ENCODE measurements around the gene TINCR.

DNA sequence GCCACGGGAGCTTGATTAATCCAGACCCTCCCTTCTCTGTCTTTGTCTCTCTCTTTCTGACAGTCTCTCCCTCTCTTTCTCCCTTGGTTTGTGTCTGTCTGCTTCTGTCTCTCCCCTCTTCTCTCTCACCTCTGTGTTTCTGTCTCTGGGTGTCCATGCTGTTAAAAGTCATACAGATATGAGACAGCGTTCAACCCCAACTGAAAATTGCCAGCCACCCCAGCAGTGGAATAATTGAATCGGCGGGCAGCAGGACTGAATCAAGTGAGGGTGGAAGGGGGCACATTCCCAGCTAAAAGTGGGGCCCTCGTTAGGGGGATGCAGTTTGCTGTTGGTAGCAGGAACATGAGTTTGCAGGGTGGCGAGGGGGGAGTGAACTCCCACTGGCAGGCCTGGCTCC, 43.7 kb downstream of the TINCR start:
- no peak for TF ChIP-seq RARB (CRISPR knock-in tag; IDR thresholded peaks at IDR 0.05)
- no peak for TF ChIP-seq ARNTL (CRISPR knock-in tag; IDR thresholded peaks at IDR 0.05; ENCODE audit: borderline replicate concordance, low read depth)
- no peak for TF ChIP-seq PATZ1 (CRISPR knock-in tag; IDR thresholded peaks at IDR 0.05; ENCODE audit: borderline replicate concordance)
- TF ChIP-seq OSR1 (CRISPR knock-in tag; IDR thresholded peaks at IDR 0.05) = no peak
- TF ChIP-seq, protein P1, sequence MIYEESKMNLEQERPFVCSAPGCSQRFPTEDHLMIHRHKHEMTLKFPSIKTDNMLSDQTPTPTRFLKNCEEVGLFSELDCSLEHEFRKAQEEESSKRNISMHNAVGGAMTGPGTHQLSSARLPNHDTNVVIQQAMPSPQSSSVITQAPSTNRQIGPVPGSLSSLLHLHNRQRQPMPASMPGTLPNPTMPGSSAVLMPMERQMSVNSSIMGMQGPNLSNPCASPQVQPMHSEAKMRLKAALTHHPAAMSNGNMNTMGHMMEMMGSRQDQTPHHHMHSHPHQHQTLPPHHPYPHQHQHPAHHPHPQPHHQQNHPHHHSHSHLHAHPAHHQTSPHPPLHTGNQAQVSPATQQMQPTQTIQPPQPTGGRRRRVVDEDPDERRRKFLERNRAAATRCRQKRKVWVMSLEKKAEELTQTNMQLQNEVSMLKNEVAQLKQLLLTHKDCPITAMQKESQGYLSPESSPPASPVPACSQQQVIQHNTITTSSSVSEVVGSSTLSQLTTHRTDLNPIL (CRISPR knock-in tag; IDR thresholded peaks at IDR 0.05; ENCODE audit: low read depth) = no peak
- no peak for TF ChIP-seq ZNF565 (CRISPR knock-in tag; conservative IDR thresholded peaks at IDR 0.05; ENCODE audit: low read depth)
- TF ChIP-seq, protein P2, sequence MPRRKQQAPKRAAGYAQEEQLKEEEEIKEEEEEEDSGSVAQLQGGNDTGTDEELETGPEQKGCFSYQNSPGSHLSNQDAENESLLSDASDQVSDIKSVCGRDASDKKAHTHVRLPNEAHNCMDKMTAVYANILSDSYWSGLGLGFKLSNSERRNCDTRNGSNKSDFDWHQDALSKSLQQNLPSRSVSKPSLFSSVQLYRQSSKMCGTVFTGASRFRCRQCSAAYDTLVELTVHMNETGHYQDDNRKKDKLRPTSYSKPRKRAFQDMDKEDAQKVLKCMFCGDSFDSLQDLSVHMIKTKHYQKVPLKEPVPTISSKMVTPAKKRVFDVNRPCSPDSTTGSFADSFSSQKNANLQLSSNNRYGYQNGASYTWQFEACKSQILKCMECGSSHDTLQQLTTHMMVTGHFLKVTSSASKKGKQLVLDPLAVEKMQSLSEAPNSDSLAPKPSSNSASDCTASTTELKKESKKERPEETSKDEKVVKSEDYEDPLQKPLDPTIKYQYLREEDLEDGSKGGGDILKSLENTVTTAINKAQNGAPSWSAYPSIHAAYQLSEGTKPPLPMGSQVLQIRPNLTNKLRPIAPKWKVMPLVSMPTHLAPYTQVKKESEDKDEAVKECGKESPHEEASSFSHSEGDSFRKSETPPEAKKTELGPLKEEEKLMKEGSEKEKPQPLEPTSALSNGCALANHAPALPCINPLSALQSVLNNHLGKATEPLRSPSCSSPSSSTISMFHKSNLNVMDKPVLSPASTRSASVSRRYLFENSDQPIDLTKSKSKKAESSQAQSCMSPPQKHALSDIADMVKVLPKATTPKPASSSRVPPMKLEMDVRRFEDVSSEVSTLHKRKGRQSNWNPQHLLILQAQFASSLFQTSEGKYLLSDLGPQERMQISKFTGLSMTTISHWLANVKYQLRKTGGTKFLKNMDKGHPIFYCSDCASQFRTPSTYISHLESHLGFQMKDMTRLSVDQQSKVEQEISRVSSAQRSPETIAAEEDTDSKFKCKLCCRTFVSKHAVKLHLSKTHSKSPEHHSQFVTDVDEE (CRISPR knock-in tag; IDR thresholded peaks at IDR 0.05) = no peak
- TF ChIP-seq ZFP3 (CRISPR knock-in tag; IDR thresholded peaks at IDR 0.05) = no peak
- TF ChIP-seq CSDC2 (CRISPR knock-in tag; IDR thresholded peaks at IDR 0.05) = no peak
- TF ChIP-seq ZC3H10 (CRISPR knock-in tag; IDR thresholded peaks at IDR 0.05) = no peak
